HepG2 (cell line): ENCODE measurements around the gene SLC29A1. TPM values are rescaled to one million over a fixed set of nuclear protein-coding genes. Genes with fewer than 3 reads are reported as not detected.
A peak's percentile ranks its signal among the peaks of the same experiment; 100 is the strongest.

Experiments
- HNRNPH1 ChIP-seq: fragments of 200-400 bp; formaldehyde crosslinking; optimal IDR thresholded peaks from 2 replicates; pipeline ENCODE3; 2017; ENCODE audit warnings: mild to moderate bottlenecking, low read depth, low read length
- HNRNPLL ChIP-seq: fragments of 200-400 bp; formaldehyde crosslinking; IDR thresholded peaks from 2 replicates; pipeline ENCODE4 v1.6.1; 2017; ENCODE audit warnings: mild to moderate bottlenecking, low read depth, low read length; ENCODE audit not compliant: poor library complexity, severe bottlenecking
- MIXL1 ChIP-seq: IDR thresholded peaks from 2 replicates; pipeline ENCODE4 v1.6.1; 2016
- PLRG1 ChIP-seq: fragments of 450-650 bp; conservative IDR thresholded peaks from 2 replicates; pipeline ENCODE4 v1.6.1; 2016
- RNF2 ChIP-seq: fragments of 450-650 bp; conservative IDR thresholded peaks from 2 replicates; pipeline ENCODE4 v1.6.1; 2016; ENCODE audit warnings: low read depth
- SOX6 ChIP-seq, 2 experiments: fragments of 450-650 bp in 1 of 2; sonication (generic) in 1 of 2; formaldehyde crosslinking in 1 of 2; IDR thresholded peaks; 2 replicates each; pipeline versions ENCODE4 v1.4.0 to v1.6.1; 2017 to 2020; ENCODE audit warnings: antibody characterized with exemption in 1 of 2, mild to moderate bottlenecking in 1 of 2, missing genetic modification reagents in 1 of 2
- YEATS4 ChIP-seq: sonication (generic); formaldehyde crosslinking; IDR thresholded peaks from 2 replicates; pipeline ENCODE4 v1.4.0; 2020; ENCODE audit warnings: missing genetic modification reagents, borderline replicate concordance
- ZMAT3 ChIP-seq: sonication (generic); formaldehyde crosslinking; conservative IDR thresholded peaks from 2 replicates; pipeline ENCODE4 v1.7.0; 2021; ENCODE audit warnings: missing genetic modification reagents
- ZNF282 ChIP-seq: fragments of 450-650 bp; IDR thresholded peaks from 2 replicates; pipeline ENCODE4 v1.6.1; 2018; ENCODE audit not compliant: partially characterized antibody
- ZNF709 ChIP-seq: sonication (generic); formaldehyde crosslinking; IDR thresholded peaks from 2 replicates; pipeline ENCODE4 v1.5.0; 2020; ENCODE audit warnings: mild to moderate bottlenecking, missing genetic modification reagents
- ZNF773 ChIP-seq: sonication (generic); formaldehyde crosslinking; IDR thresholded peaks from 2 replicates; pipeline ENCODE4 v1.4.0; 2020; ENCODE audit warnings: missing genetic modification reagents, borderline replicate concordance
- ZZZ3 ChIP-seq: sonication (generic); formaldehyde crosslinking; IDR thresholded peaks from 2 replicates; pipeline ENCODE4 v1.4.0; 2020; ENCODE audit warnings: missing genetic modification reagents, mild to moderate bottlenecking, borderline replicate concordance
- polyA plus RNA-seq, 8 experiments: library from polyadenylated mRNA; depleted of rRNA in 3 of 8; stranded (reverse) in 7 of 8; unstranded in 1 of 8; fragments of >200 nt; fragmentation: Illumina TruSeq in 4 of 8; extraction: Trizol in 4 of 8; gene quantifications; 2 replicates each; pipeline versions ENCODE4 v1.2.1 to v1.2.3, GENCODE V29; 2011 to 2016; ENCODE audit warnings: low read depth in 4 of 8, missing spikeins in 1 of 8, mixed read lengths in 1 of 8; ENCODE audit not compliant: insufficient read depth in 1 of 8
- total RNA-seq, 5 experiments: library from RNA; depleted of rRNA; stranded (reverse); fragments of >200 nt; fragmentation: Illumina TruSeq; extraction: Trizol; gene quantifications; 2 replicates each; pipeline ENCODE4 v1.2.3, GENCODE V29; 2016; ENCODE audit warnings: low read depth in 1 of 5
- TF ChIP-seq, protein P1 (sequence below): sonication (generic); formaldehyde crosslinking; IDR thresholded peaks from 2 replicates; pipeline ENCODE4 v1.8.0; 2022; ENCODE audit warnings: missing genetic modification reagents, low read depth, mild to moderate bottlenecking, borderline replicate concordance
- TF ChIP-seq, protein P2 (sequence below): sonication (generic); formaldehyde crosslinking; IDR thresholded peaks from 2 replicates; pipeline ENCODE4 v1.4.0; 2020; ENCODE audit warnings: missing genetic modification reagents
- TF ChIP-seq, protein P3 (sequence below): sonication (generic); formaldehyde crosslinking; IDR thresholded peaks from 2 replicates; pipeline ENCODE4 v1.5.1; 2020; ENCODE audit warnings: mild to moderate bottlenecking, missing genetic modification reagents, moderate library complexity
- TF ChIP-seq, protein P4 (sequence below): sonication (generic); formaldehyde crosslinking; IDR thresholded peaks from 2 replicates; pipeline ENCODE4 v1.4.0; 2020; ENCODE audit warnings: mild to moderate bottlenecking, missing genetic modification reagents
- TF ChIP-seq, protein P5 (sequence below): sonication (generic); formaldehyde crosslinking; IDR thresholded peaks from 2 replicates; pipeline ENCODE4 v1.5.1; 2020; ENCODE audit warnings: mild to moderate bottlenecking, missing genetic modification reagents
- TF ChIP-seq, protein P6 (sequence below): sonication (generic); formaldehyde crosslinking; IDR thresholded peaks from 2 replicates; pipeline ENCODE4 v1.4.0; 2020; ENCODE audit warnings: missing genetic modification reagents, mild to moderate bottlenecking, borderline replicate concordance

The SLC29A1 gene
- total and polyA plus RNA-seq, 2 of the 13 experiments (the other 11 are each of a cell fraction or from before 2014, with no cell fraction given): 43.2 to 106 TPM

DNA sequence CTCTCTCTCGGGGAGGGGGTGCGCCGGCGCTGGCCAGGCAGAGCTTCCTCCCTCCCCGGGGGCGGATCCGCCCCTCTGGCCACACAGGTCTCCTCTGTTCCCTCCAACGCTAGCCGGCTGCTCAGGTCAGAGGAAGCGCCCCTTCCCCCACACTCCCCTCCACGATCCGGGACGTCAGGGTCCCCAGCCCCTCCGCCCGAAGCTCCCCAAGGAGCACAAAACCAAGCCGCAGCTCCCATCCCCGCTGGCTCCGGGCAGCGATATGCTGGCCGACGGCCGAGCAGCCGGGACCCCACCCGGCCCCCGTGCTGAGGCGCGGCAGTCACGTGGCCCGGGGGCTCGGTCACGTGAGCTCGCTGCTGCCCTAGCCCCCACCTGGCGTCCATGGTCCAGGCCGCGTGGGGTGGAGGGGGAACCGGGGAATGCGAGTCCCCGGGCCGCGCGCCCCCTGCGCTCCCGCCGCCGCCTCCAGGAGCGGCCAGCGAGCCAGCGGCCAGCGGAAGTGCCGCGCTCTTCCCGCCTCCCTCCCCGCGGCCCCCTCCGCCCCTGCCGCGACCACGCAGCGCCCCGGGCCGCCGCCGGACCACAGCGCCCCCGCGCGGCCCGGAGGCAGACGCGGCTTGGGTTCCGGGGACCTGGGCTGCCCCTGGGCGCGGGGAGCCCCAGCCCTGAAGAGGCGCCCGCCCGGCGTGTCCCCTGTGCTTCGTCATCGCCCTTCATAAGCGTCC is 33.8 kb downstream of the SLC29A1 start, which contains the start of gene SLC35B2 (continued):
- TF ChIP-seq, protein P1, sequence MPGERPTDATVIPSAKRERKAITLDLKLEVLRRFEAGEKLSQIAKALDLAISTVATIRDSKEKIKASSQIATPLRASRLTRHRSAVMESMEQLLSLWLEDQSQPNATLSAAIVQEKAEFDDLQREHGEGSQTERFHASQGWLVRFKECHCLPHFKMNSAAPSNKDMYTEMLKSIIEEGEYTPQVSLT: no peak; the same call in 1 of the 2 replicates
- peak; percentile 64 for TF ChIP-seq RNF2
- peak; percentile 95 for TF ChIP-seq YEATS4
- TF ChIP-seq, protein P2, sequence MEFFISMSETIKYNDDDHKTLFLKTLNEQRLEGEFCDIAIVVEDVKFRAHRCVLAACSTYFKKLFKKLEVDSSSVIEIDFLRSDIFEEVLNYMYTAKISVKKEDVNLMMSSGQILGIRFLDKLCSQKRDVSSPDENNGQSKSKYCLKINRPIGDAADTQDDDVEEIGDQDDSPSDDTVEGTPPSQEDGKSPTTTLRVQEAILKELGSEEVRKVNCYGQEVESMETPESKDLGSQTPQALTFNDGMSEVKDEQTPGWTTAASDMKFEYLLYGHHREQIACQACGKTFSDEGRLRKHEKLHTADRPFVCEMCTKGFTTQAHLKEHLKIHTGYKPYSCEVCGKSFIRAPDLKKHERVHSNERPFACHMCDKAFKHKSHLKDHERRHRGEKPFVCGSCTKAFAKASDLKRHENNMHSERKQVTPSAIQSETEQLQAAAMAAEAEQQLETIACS: no peak; the same call in 1 of the 2 replicates
- 0 out of 2 replicates have a peak, but pooled peaks have one; percentile 37 for TF ChIP-seq MIXL1 (CRISPR knock-in tag)
- TF ChIP-seq ZNF709 (CRISPR knock-in tag): peak; percentile 91; the same call in 1 of the 2 replicates
- TF ChIP-seq ZNF282: no peak
- TF ChIP-seq, protein P3, sequence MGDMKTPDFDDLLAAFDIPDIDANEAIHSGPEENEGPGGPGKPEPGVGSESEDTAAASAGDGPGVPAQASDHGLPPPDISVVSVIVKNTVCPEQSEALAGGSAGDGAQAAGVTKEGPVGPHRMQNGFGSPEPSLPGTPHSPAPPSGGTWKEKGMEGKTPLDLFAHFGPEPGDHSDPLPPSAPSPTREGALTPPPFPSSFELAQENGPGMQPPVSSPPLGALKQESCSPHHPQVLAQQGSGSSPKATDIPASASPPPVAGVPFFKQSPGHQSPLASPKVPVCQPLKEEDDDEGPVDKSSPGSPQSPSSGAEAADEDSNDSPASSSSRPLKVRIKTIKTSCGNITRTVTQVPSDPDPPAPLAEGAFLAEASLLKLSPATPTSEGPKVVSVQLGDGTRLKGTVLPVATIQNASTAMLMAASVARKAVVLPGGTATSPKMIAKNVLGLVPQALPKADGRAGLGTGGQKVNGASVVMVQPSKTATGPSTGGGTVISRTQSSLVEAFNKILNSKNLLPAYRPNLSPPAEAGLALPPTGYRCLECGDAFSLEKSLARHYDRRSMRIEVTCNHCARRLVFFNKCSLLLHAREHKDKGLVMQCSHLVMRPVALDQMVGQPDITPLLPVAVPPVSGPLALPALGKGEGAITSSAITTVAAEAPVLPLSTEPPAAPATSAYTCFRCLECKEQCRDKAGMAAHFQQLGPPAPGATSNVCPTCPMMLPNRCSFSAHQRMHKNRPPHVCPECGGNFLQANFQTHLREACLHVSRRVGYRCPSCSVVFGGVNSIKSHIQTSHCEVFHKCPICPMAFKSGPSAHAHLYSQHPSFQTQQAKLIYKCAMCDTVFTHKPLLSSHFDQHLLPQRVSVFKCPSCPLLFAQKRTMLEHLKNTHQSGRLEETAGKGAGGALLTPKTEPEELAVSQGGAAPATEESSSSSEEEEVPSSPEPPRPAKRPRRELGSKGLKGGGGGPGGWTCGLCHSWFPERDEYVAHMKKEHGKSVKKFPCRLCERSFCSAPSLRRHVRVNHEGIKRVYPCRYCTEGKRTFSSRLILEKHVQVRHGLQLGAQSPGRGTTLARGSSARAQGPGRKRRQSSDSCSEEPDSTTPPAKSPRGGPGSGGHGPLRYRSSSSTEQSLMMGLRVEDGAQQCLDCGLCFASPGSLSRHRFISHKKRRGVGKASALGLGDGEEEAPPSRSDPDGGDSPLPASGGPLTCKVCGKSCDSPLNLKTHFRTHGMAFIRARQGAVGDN (CRISPR knock-in tag): peak; percentile 94
- no peak for TF ChIP-seq ZNF773 (CRISPR knock-in tag)
- TF ChIP-seq, protein P4, sequence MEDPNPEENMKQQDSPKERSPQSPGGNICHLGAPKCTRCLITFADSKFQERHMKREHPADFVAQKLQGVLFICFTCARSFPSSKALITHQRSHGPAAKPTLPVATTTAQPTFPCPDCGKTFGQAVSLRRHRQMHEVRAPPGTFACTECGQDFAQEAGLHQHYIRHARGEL (CRISPR knock-in tag): no peak
- TF ChIP-seq SOX6 (IDR thresholded peaks at IDR 0.05): no peak
- TF ChIP-seq SOX6 (CRISPR knock-in tag; IDR thresholded peaks at IDR 0.05): peak; percentile 77; the same call in 1 of the 2 replicates
- peak; percentile 60 for TF ChIP-seq HNRNPLL
- peak; percentile 94 for TF ChIP-seq ZMAT3 (CRISPR knock-in tag)
- TF ChIP-seq, protein P5, sequence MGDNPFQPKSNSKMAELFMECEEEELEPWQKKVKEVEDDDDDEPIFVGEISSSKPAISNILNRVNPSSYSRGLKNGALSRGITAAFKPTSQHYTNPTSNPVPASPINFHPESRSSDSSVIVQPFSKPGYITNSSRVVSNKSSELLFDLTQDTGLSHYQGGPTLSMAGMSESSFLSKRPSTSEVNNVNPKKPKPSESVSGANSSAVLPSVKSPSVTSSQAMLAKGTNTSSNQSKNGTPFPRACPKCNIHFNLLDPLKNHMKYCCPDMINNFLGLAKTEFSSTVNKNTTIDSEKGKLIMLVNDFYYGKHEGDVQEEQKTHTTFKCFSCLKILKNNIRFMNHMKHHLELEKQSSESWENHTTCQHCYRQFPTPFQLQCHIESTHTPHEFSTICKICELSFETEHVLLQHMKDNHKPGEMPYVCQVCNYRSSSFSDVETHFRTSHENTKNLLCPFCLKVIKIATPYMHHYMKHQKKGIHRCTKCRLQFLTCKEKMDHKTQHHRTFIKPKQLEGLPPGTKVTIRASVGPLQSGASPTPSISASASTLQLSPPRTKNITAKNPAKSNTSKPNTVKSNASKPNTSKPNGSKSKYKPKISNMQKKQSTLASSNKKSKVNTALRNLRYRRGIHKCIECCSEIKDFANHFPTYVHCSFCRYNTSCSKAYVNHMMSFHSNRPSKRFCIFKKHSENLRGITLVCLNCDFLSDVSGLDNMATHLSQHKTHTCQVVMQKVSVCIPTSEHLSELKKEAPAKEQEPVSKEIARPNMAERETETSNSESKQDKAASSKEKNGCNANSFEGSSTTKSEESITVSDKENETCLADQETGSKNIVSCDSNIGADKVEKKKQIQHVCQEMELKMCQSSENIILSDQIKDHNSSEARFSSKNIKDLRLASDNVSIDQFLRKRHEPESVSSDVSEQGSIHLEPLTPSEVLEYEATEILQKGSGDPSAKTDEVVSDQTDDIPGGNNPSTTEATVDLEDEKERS: 0 out of 2 replicates have a peak, but pooled peaks have one; percentile 58
- TF ChIP-seq PLRG1: no peak
- no peak for TF ChIP-seq HNRNPH1
- TF ChIP-seq, protein P6, sequence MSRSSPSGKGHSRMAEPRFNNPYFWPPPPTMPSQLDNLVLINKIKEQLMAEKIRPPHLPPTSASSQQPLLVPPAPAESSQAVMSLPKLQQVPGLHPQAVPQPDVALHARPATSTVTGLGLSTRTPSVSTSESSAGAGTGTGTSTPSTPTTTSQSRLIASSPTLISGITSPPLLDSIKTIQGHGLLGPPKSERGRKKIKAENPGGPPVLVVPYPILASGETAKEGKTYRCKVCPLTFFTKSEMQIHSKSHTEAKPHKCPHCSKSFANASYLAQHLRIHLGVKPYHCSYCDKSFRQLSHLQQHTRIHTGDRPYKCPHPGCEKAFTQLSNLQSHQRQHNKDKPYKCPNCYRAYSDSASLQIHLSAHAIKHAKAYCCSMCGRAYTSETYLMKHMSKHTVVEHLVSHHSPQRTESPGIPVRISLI (CRISPR knock-in tag): 0 out of 2 replicates have a peak, but pooled peaks have one; percentile 17
- no peak; the same call in 1 of the 2 replicates for TF ChIP-seq ZZZ3 (CRISPR knock-in tag)
